Glutamatergic neuron (in vitro differentiated cells): ENCODE results near the gene SMPD2. TPM values are rescaled to one million over a fixed set of nuclear protein-coding genes. Genes with fewer than 3 reads are reported as not detected.

Experiments
- DNase-seq: peaks from one replicate; pipeline ENCODE4 v3.0.0; 2022
- H3K27ac Mint-ChIP-seq: one replicate; pipeline ENCODE4 v1.8.0; 2020; ENCODE audit warnings: mild to moderate bottlenecking, mixed read lengths, inconsistent platforms; ENCODE audit not compliant: unreplicated experiment
- H3K27me3 Mint-ChIP-seq: one replicate; pipeline ENCODE4 v1.8.0; 2020; ENCODE audit warnings: mild to moderate bottlenecking, moderate library complexity, mixed read lengths, inconsistent platforms; ENCODE audit not compliant: unreplicated experiment
- H3K36me3 Mint-ChIP-seq: one replicate; pipeline ENCODE4 v1.8.0; 2020; ENCODE audit warnings: mild to moderate bottlenecking, mixed read lengths, inconsistent platforms; ENCODE audit not compliant: unreplicated experiment
- H3K4me1 Mint-ChIP-seq: one replicate; pipeline ENCODE4 v1.8.0; 2020; ENCODE audit warnings: mild to moderate bottlenecking, low read depth, mixed read lengths, inconsistent platforms; ENCODE audit not compliant: unreplicated experiment
- H3K4me3 Mint-ChIP-seq: one replicate; pipeline ENCODE4 v1.8.0; 2020; ENCODE audit warnings: mild to moderate bottlenecking, mixed read lengths, inconsistent platforms; ENCODE audit not compliant: unreplicated experiment
- H3K9me3 Mint-ChIP-seq: one replicate; pipeline ENCODE4 v1.8.0; 2020; ENCODE audit warnings: mild to moderate bottlenecking, moderate library complexity, mixed read lengths, inconsistent platforms; ENCODE audit not compliant: unreplicated experiment
- total RNA-seq: library from RNA; stranded (reverse); fragmentation: NEBNext Ultra II Directional; extraction: Animal tissue kit (Norgen Biotek cat#: 25700); gene quantifications from one replicate; pipeline ENCODE4 v1.2.1, GENCODE V29; 2021; ENCODE audit not compliant: unreplicated experiment
- TF ChIP-seq, protein P1 (sequence below): fragments of 200-600 bp; sonication (generic); IDR thresholded peaks from one replicate; pipeline ENCODE4 v1.5.0; 2021; ENCODE audit not compliant: partially characterized antibody, unreplicated experiment

Gene SMPD2
- total RNA-seq, 1 donor from 2014 or later, result 6.4 TPM

GRCh38 chr6:109488001-109488400, 47.5 kb downstream of the SMPD2 start:
- no peak for DNase-seq
- Mint-ChIP-seq H3K9me3 (peaks cover 3% of the 10 kb centered on the region), H3K27me3 (peaks cover 4% of the 10 kb centered on the region), H3K27ac (no peak overlapping the region), H3K4me1 (peaks cover 10% of the 10 kb centered on the region), H3K36me3 (no peaks in the 10 kb centered on the region), H3K4me3 (no peak overlapping the region)
- TF ChIP-seq, protein P1, sequence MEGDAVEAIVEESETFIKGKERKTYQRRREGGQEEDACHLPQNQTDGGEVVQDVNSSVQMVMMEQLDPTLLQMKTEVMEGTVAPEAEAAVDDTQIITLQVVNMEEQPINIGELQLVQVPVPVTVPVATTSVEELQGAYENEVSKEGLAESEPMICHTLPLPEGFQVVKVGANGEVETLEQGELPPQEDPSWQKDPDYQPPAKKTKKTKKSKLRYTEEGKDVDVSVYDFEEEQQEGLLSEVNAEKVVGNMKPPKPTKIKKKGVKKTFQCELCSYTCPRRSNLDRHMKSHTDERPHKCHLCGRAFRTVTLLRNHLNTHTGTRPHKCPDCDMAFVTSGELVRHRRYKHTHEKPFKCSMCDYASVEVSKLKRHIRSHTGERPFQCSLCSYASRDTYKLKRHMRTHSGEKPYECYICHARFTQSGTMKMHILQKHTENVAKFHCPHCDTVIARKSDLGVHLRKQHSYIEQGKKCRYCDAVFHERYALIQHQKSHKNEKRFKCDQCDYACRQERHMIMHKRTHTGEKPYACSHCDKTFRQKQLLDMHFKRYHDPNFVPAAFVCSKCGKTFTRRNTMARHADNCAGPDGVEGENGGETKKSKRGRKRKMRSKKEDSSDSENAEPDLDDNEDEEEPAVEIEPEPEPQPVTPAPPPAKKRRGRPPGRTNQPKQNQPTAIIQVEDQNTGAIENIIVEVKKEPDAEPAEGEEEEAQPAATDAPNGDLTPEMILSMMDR, result no peak

DNA sequence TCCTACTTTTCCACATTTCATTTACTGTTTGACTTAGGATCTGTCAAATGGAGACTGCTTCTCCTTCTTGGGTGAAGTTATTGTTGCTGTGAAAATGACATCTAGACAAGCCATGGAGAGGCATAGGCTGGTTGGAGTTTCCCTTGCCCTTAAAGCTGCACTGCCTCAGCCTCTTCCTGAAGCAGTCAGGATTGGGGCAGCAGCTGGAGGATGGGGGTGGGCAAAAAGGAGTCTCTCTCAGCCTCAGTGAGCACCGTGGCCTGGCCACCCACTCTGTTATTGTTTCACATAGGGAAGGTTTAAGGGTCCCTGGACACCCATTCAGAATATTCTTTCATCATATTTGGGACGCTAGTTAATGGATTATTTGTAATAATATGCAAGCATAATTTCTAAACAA, 50.2 kb downstream of the SMPD2 start:
- Mint-ChIP-seq H3K27ac (no peak overlapping the region), H3K9me3 (no peaks in the 10 kb centered on the region), H3K27me3 (no peaks in the 10 kb centered on the region), H3K4me1 (peaks cover 10% of the 10 kb centered on the region), H3K36me3 (no peaks in the 10 kb centered on the region), H3K4me3 (no peak overlapping the region)
- DNase-seq, result no peak
- TF ChIP-seq, protein P1, result no peak

- TF ChIP-seq, protein P1, result no peak
- H3K4me1 Mint-ChIP-seq, result peaks cover 10% of the 10 kb centered on the region
- no peaks in the 10 kb centered on the region for H3K27me3 Mint-ChIP-seq
- no peak overlapping the region for H3K4me3 Mint-ChIP-seq
- no peak overlapping the region for H3K27ac Mint-ChIP-seq
- no peak for DNase-seq
- H3K36me3 Mint-ChIP-seq, result no peaks in the 10 kb centered on the region
- H3K9me3 Mint-ChIP-seq, result no peaks in the 10 kb centered on the region
Measured at GRCh38 chr6:109491207-109491938, 50.8 kb downstream of the SMPD2 start.

Other genes starting within 250 kb of the SMPD2 start
- gene CD164, start 58.3 kb upstream of the SMPD2 start, total RNA-seq, result 45.5 TPM
- 0.83 TPM for gene PPIL6, start 96 bp upstream of the SMPD2 start, total RNA-seq
- 782 TPM for gene MICAL1, start 15.0 kb downstream of the SMPD2 start, total RNA-seq
- gene ZBTB24, start 42.5 kb downstream of the SMPD2 start, total RNA-seq, result 6.4 TPM